HepG2 (cell line): ENCODE data around the gene ZNF77. TPM values are rescaled to one million over a fixed set of nuclear protein-coding genes. Genes with fewer than 3 reads are reported as not detected.
A peak's percentile ranks its signal among the peaks of the same experiment; 100 is the strongest.

Source experiments
- ATF7-NPFF ChIP-seq: sonication (generic); formaldehyde crosslinking; IDR thresholded peaks from 2 replicates; pipeline ENCODE4 v1.8.1; 2023; ENCODE audit warnings: mild to moderate bottlenecking, low read depth, missing genetic modification reagents, moderate library complexity
- CBFB ChIP-seq: sonication (generic); formaldehyde crosslinking; IDR thresholded peaks from 2 replicates; pipeline ENCODE4 v1.4.0; 2020; ENCODE audit warnings: missing genetic modification reagents
- HMG20B ChIP-seq: conservative IDR thresholded peaks from 2 replicates; pipeline ENCODE4 v1.6.1; 2016; ENCODE audit warnings: missing genetic modification reagents, missing compliant biosample characterization
- PBX3 ChIP-seq: sonication (generic); formaldehyde crosslinking; IDR thresholded peaks from 2 replicates; pipeline ENCODE4 v1.8.1; 2023; ENCODE audit warnings: missing genetic modification reagents, inconsistent platforms, borderline replicate concordance
- PCBP1 ChIP-seq: fragments of 200-400 bp; formaldehyde crosslinking; IDR thresholded peaks from 2 replicates; pipeline ENCODE4 v1.6.1; 2017; ENCODE audit warnings: mild to moderate bottlenecking, low read depth, low read length, borderline replicate concordance
- RFXANK ChIP-seq: IDR thresholded peaks from 2 replicates; pipeline ENCODE4 v1.6.1; 2016
- SMYD3 ChIP-seq: sonication (generic); formaldehyde crosslinking; IDR thresholded peaks from 2 replicates; pipeline ENCODE4 v1.8.1; 2023; ENCODE audit warnings: mild to moderate bottlenecking, missing genetic modification reagents
- SP1 ChIP-seq, 2 experiments: fragments of 450-650 bp in 1 of 2; sonication (generic) in 1 of 2; formaldehyde crosslinking in 1 of 2; IDR thresholded peaks; 2 replicates each; pipeline versions ENCODE4 v1.4.0 to v1.6.1; 2016 to 2020; ENCODE audit warnings: missing genetic modification reagents in 1 of 2
- SPEN ChIP-seq: sonication (generic); formaldehyde crosslinking; IDR thresholded peaks from 2 replicates; pipeline ENCODE4 v1.5.1; 2020; ENCODE audit warnings: low read depth, mild to moderate bottlenecking, missing genetic modification reagents
- ZBTB26 ChIP-seq: IDR thresholded peaks from 2 replicates; pipeline ENCODE4 v1.6.1; 2016; ENCODE audit warnings: missing compliant biosample characterization, missing genetic modification reagents, borderline replicate concordance
- ZNF101 ChIP-seq: sonication (generic); formaldehyde crosslinking; IDR thresholded peaks from 2 replicates; pipeline ENCODE4 v1.4.0; 2020; ENCODE audit warnings: mild to moderate bottlenecking, low read depth, missing genetic modification reagents, borderline replicate concordance
- ZNF207 ChIP-seq: fragments of 450-650 bp; IDR thresholded peaks from 2 replicates; pipeline ENCODE4 v1.6.1; 2016; ENCODE audit warnings: antibody characterized with exemption, borderline replicate concordance
- ZNF614 ChIP-seq: IDR thresholded peaks from 2 replicates; pipeline ENCODE4 v1.6.1; 2018; ENCODE audit warnings: missing biosample characterization, missing genetic modification reagents, inconsistent platforms, borderline replicate concordance
- ZNF687 ChIP-seq: sonication (generic); formaldehyde crosslinking; IDR thresholded peaks from 2 replicates; pipeline ENCODE4 v1.5.1; 2020; ENCODE audit warnings: mild to moderate bottlenecking, missing genetic modification reagents, moderate library complexity
- polyA plus RNA-seq, 8 experiments: library from polyadenylated mRNA; depleted of rRNA in 3 of 8; stranded (reverse) in 7 of 8; unstranded in 1 of 8; fragments of >200 nt; fragmentation: Illumina TruSeq in 4 of 8; extraction: Trizol in 4 of 8; gene quantifications; 2 replicates each; pipeline versions ENCODE4 v1.2.1 to v1.2.3, GENCODE V29; 2011 to 2016; ENCODE audit warnings: low read depth in 4 of 8, missing spikeins in 1 of 8, mixed read lengths in 1 of 8; ENCODE audit not compliant: insufficient read depth in 1 of 8
- total RNA-seq, 5 experiments: library from RNA; depleted of rRNA; stranded (reverse); fragments of >200 nt; fragmentation: Illumina TruSeq; extraction: Trizol; gene quantifications; 2 replicates each; pipeline ENCODE4 v1.2.3, GENCODE V29; 2016; ENCODE audit warnings: low read depth in 1 of 5
- TF ChIP-seq, protein P1 (sequence below): sonication (generic); formaldehyde crosslinking; IDR thresholded peaks from 2 replicates; pipeline ENCODE4 v1.4.0; 2020; ENCODE audit warnings: low read depth, missing genetic modification reagents
- TF ChIP-seq, protein P2 (sequence below): IDR thresholded peaks from 2 replicates; pipeline ENCODE4 v1.6.1; 2016

The ZNF77 gene
- total and polyA plus RNA-seq, 2 of the 13 experiments (the other 11 are each of a cell fraction or from before 2014, with no cell fraction given), result 7.1 to 11.5 TPM

DNA sequence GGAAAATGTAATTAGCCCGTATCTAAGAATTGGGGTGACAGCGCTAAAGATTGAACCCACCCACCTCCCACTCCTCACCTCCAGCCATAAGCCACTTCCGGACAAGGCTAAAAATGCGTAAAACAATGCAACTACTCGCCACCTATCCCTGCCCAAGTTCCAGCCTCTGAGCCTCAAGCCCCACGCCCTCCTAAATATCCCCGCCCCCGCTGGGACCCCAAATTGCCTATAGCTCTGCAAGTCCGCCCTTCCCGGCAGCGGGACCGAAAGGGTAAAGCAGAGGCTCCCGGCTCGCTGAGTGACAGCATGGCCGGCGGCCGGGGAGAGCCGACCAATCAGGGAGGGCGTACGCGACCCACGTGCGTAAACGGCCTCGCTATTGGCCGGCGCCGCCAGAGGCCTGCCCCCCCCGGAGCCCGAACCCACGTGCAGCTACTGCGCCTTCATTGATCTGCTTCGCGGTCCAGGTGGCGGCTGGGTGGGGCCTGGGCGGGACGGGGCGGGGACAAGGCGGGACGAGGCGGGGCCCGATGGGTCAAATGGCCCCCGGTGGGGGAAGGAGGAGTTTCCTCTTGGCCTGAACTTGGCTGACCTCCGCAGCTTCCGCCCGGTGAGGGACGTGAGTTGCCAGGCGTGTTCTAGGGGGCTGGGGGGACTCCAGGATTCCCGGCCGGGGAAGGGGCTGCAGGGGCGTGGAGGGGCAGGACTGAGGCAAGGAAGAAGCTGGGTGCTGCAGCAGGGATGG lies 32.4 kb upstream of the ZNF77 start, which contains the start of gene TLE6 (continued):
- TF ChIP-seq SP1 (IDR thresholded peaks at IDR 0.05) (no peak), SP1 (CRISPR knock-in tag; IDR thresholded peaks at IDR 0.05) (peak; percentile 89), ZNF207 (no peak), SPEN (CRISPR knock-in tag) (0 out of 2 replicates have a peak, but pooled peaks have one; percentile 15), ATF7-NPFF (CRISPR knock-in tag) (peak; percentile 80; the same call in 1 of the 2 replicates), HMG20B (CRISPR knock-in tag) (0 out of 2 replicates have a peak, but pooled peaks have one; percentile 10), ZBTB26 (CRISPR knock-in tag) (0 out of 2 replicates have a peak, but pooled peaks have one; percentile 20), SMYD3 (CRISPR knock-in tag) (no peak), CBFB (peak; percentile 75; the same call in 1 of the 2 replicates), ZNF614 (CRISPR knock-in tag) (0 out of 2 replicates have a peak, but pooled peaks have one; percentile 39), ZNF687 (CRISPR knock-in tag) (peak; percentile 70), RFXANK (CRISPR knock-in tag) (no peak), ZNF101 (no peak), PBX3 (CRISPR knock-in tag) (peak; percentile 96), PCBP1 (peak; percentile 81; the same call in 1 of the 2 replicates)
- TF ChIP-seq, protein P1, sequence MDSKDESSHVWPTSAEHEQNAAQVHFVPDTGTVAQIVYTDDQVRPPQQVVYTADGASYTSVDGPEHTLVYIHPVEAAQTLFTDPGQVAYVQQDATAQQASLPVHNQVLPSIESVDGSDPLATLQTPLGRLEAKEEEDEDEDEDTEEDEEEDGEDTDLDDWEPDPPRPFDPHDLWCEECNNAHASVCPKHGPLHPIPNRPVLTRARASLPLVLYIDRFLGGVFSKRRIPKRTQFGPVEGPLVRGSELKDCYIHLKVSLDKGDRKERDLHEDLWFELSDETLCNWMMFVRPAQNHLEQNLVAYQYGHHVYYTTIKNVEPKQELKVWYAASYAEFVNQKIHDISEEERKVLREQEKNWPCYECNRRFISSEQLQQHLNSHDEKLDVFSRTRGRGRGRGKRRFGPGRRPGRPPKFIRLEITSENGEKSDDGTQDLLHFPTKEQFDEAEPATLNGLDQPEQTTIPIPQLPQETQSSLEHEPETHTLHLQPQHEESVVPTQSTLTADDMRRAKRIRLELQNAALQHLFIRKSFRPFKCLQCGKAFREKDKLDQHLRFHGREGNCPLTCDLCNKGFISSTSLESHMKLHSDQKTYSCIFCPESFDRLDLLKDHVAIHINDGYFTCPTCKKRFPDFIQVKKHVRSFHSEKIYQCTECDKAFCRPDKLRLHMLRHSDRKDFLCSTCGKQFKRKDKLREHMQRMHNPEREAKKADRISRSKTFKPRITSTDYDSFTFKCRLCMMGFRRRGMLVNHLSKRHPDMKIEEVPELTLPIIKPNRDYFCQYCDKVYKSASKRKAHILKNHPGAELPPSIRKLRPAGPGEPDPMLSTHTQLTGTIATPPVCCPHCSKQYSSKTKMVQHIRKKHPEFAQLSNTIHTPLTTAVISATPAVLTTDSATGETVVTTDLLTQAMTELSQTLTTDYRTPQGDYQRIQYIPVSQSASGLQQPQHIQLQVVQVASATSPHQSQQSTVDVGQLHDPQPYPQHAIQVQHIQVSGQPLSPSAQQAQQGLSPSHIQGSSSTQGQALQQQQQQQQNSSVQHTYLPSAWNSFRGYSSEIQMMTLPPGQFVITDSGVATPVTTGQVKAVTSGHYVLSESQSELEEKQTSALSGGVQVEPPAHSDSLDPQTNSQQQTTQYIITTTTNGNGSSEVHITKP (CRISPR knock-in tag), result peak; percentile 69; the same call in 1 of the 2 replicates
- TF ChIP-seq, protein P2, sequence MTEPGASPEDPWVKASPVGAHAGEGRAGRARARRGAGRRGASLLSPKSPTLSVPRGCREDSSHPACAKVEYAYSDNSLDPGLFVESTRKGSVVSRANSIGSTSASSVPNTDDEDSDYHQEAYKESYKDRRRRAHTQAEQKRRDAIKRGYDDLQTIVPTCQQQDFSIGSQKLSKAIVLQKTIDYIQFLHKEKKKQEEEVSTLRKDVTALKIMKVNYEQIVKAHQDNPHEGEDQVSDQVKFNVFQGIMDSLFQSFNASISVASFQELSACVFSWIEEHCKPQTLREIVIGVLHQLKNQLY (CRISPR knock-in tag), result peak; percentile 79
